Duodenal mucosa (tissue), 2 donors: ENCODE data around the gene THUMPD2.

ENCODE experiments used
- H3K27ac ChIP-seq: one replicate; pipeline ENCODE4 v1.7.0; 2013; ENCODE audit warnings: low read depth, low read length
- H3K27me3 ChIP-seq, 2 donors: one replicate each; pipeline ENCODE4 v1.7.0; 2013; ENCODE audit warnings: low read length in 2 of 2, control low read depth in 1 of 2; ENCODE audit not compliant: insufficient read depth in 2 of 2, control insufficient read depth in 1 of 2
- H3K36me3 ChIP-seq, 2 donors: one replicate each; pipeline ENCODE4 v1.7.0; 2013; ENCODE audit warnings: low read length in 2 of 2, control low read depth in 1 of 2; ENCODE audit not compliant: insufficient read depth in 2 of 2, control insufficient read depth in 1 of 2
- H3K4me1 ChIP-seq, 2 donors: one replicate each; pipeline ENCODE4 v1.7.0; 2013; ENCODE audit warnings: low read length in 2 of 2, control low read depth in 1 of 2; ENCODE audit not compliant: insufficient read depth in 2 of 2, control insufficient read depth in 1 of 2
- H3K4me3 ChIP-seq, 2 donors: one replicate each; pipeline ENCODE4 v1.7.0; 2013; ENCODE audit warnings: low read length in 2 of 2, low read depth in 1 of 2
- H3K9ac ChIP-seq, 2 donors: one replicate each; pipeline ENCODE4 v1.7.0; 2013; ENCODE audit warnings: low read length in 2 of 2, low read depth in 1 of 2
- H3K9me3 ChIP-seq, 2 donors: one replicate each; pipeline ENCODE4 v1.7.0; 2013; ENCODE audit warnings: low read length in 2 of 2, control low read depth in 1 of 2; ENCODE audit not compliant: control insufficient read depth in 1 of 2

Gene THUMPD2

GRCh38 chr2:39689272-39689841 lies 89.7 kb downstream of the THUMPD2 start:
- H3K36me3 ChIP-seq, result no peaks in the 10 kb centered on the region
- H3K9ac ChIP-seq, result no peak overlapping the region
- no peak overlapping the region for H3K27ac ChIP-seq

GRCh38 chr2:39688181-39688580 lies 90.9 kb downstream of the THUMPD2 start:
- H3K4me3 ChIP-seq, result no peak overlapping the region
- no peak overlapping the region for H3K27ac ChIP-seq
- H3K27me3 ChIP-seq, result no peaks in the 10 kb centered on the region
- H3K36me3 ChIP-seq, result no peaks in the 10 kb centered on the region
- H3K9me3 ChIP-seq, result no peaks in the 10 kb centered on the region
- no peaks in the 10 kb centered on the region for H3K4me1 ChIP-seq
- no peak overlapping the region for H3K9ac ChIP-seq

More at GRCh38 chr2:39689272-39689841, 89.7 kb downstream of the THUMPD2 start:
- no peaks in the 10 kb centered on the region for H3K27me3 ChIP-seq
- H3K4me3 ChIP-seq, result no peak overlapping the region
- H3K9me3 ChIP-seq, result no peaks in the 10 kb centered on the region
- no peaks in the 10 kb centered on the region for H3K4me1 ChIP-seq

- Histone ChIP-seq H3K4me1 (no peaks in the 10 kb centered on the region), H3K27me3 (no peaks in the 10 kb centered on the region), H3K36me3 (no peaks in the 10 kb centered on the region), H3K27ac (no peak overlapping the region), H3K9ac (no peak overlapping the region), H3K9me3 (no peaks in the 10 kb centered on the region), H3K4me3 (no peak overlapping the region)
Measured at GRCh38 chr2:39686456-39686855, 92.6 kb downstream of the THUMPD2 start.
